ENCODE data around the gene KIF27. TPM values are rescaled to one million over a fixed set of nuclear protein-coding genes. Genes with fewer than 3 reads are reported as not detected.

The KIF27 gene
- polyA plus RNA-seq, 1 experiment: 2.1 TPM

DNA sequence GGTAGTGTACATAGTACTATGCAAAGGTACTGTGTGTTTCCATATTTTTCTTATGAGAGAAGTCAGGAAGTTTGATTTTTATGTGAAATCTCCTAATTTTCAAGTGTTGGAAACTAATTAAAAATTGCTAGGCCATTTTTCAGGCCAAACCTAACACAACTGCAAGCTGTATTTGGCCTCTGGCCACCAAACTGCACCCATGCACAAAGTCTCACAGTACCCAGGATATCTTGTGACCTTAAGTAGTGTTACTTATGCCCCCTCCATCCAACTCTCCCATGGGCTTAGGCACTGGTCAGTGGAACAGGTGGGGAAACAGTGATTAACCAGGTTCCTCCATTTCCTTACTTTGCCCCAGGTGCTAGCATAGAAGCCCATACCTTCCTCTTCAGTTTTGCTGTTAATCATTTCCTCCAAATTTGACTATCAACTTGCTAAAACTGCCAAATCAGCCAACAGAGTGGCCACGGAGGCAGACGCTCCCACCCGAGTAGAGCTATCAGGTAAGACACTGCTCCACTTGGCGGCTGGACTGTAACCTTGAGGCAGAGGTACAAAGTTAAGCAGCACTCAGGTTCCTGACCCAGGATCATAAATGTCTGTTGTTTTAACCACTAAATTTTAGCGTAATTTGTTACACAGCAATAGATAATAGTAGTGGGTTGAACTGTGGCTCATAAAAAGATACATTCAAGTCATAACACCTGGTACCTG, 19.5 kb upstream of the KIF27 start:
- TF ChIP-seq, protein P1, sequence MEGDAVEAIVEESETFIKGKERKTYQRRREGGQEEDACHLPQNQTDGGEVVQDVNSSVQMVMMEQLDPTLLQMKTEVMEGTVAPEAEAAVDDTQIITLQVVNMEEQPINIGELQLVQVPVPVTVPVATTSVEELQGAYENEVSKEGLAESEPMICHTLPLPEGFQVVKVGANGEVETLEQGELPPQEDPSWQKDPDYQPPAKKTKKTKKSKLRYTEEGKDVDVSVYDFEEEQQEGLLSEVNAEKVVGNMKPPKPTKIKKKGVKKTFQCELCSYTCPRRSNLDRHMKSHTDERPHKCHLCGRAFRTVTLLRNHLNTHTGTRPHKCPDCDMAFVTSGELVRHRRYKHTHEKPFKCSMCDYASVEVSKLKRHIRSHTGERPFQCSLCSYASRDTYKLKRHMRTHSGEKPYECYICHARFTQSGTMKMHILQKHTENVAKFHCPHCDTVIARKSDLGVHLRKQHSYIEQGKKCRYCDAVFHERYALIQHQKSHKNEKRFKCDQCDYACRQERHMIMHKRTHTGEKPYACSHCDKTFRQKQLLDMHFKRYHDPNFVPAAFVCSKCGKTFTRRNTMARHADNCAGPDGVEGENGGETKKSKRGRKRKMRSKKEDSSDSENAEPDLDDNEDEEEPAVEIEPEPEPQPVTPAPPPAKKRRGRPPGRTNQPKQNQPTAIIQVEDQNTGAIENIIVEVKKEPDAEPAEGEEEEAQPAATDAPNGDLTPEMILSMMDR (IDR thresholded peaks at IDR 0.05; ENCODE audit: low read depth, low read length): no peak
- ChIA-PET CTCF (interaction anchor here (0.6 to 2.9 kb wide), 3 partner anchors 372 to 375 kb away, joined by 3 to 10 read pairs (median 7); no protein-coding TSS in a partner anchor), POLR2A (no interaction called here)

DNA sequence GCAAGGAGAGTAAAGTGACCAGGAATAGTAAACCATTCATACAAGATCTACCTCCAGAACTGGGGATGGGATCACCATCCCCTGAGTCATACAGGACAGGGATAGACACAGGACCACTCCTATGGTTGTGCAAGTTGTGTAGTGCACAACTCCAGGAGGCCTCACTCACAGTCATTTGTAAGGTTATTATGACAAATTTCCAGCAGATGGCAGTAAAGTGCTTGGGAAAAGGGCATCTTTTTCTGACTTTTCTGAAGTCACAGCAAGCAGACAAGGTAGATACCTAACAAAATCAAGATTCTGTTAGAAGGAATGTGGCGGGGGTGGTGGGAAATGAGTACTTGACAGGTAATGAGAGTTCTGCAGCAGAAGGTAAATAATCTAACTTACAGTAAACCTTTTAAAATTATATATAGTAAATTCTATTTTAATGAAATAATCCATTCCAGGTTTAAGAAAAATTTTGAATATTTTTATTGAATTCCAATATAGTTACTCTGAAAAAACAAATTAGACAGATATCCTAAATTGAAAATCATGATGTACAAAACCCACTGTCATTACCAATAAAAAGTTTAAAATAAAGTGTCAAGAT, 16.7 kb upstream of the KIF27 start:
- DNase-seq (ENCODE audit: low read depth, low spot score): no peak
- POLR2A ChIA-PET: no interaction called here
- no peaks in the 10 kb centered on the region for H3K9me3 ChIP-seq (ENCODE audit: control insufficient read depth, insufficient read depth, low read length)
- TF ChIP-seq, protein P1 (IDR thresholded peaks at IDR 0.05; ENCODE audit: low read depth, low read length): peak; percentile 69
- no peak overlapping the region for H3K4me3 ChIP-seq (ENCODE audit: low read depth, low read length)
- no peak overlapping the region for H3K27ac ChIP-seq (ENCODE audit: low read depth, low read length)
- H3K27me3 ChIP-seq (ENCODE audit: control insufficient read depth, insufficient read depth, low read length): no peaks in the 10 kb centered on the region
- CTCF ChIA-PET: interaction anchor here (0.7 to 3.7 kb wide), 9 partner anchors 9 to 391 kb away, joined by 3 to 66 read pairs (median 6); partner anchors contain the start of gene KIF27

More for the DNA sequence above, 19.5 kb upstream of the KIF27 start:
- Histone ChIP-seq H3K27me3 (ENCODE audit: control insufficient read depth, insufficient read depth, low read length) (no peaks in the 10 kb centered on the region), H3K9me3 (ENCODE audit: control insufficient read depth, insufficient read depth, low read length) (no peaks in the 10 kb centered on the region), H3K4me3 (ENCODE audit: low read depth, low read length) (no peak overlapping the region), H3K27ac (ENCODE audit: low read depth, low read length) (no peak overlapping the region)
- no peak for DNase-seq (ENCODE audit: low read depth, low spot score)

DNA sequence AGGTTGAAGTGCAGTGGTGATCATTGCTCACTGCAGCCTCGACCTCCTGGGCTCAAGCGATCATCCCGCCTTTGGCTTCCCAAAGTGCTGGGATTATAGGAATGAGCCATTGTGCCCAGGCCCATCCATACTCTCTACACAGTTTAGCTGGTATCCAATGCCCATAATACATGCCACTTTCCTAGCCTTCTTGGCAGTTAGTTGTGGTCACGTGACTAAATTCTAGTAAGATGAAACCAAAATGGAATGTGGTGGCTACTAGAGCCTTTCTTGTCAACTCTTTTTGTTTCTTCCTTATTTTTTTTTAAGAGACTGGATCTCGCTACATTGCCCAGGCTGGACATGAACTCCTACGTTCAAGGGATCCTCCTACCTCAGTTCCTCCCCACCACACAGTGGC, 15.3 kb upstream of the KIF27 start:
- Histone ChIP-seq H3K4me3 (ENCODE audit: low read depth, low read length) (no peak overlapping the region), H3K27ac (ENCODE audit: low read depth, low read length) (no peak overlapping the region), H3K27me3 (ENCODE audit: control insufficient read depth, insufficient read depth, low read length) (no peaks in the 10 kb centered on the region), H3K9me3 (ENCODE audit: control insufficient read depth, insufficient read depth, low read length) (no peaks in the 10 kb centered on the region)
- CTCF ChIA-PET: interaction anchor here (0.6 to 3.7 kb wide), 9 partner anchors 14 to 382 kb away, joined by 3 to 66 read pairs (median 5); partner anchors contain the start of gene KIF27
- DNase-seq (ENCODE audit: low read depth, low spot score): no peak
- TF ChIP-seq, protein P1 (IDR thresholded peaks at IDR 0.05; ENCODE audit: low read depth, low read length): no peak
- POLR2A ChIA-PET: no interaction called here

DNA sequence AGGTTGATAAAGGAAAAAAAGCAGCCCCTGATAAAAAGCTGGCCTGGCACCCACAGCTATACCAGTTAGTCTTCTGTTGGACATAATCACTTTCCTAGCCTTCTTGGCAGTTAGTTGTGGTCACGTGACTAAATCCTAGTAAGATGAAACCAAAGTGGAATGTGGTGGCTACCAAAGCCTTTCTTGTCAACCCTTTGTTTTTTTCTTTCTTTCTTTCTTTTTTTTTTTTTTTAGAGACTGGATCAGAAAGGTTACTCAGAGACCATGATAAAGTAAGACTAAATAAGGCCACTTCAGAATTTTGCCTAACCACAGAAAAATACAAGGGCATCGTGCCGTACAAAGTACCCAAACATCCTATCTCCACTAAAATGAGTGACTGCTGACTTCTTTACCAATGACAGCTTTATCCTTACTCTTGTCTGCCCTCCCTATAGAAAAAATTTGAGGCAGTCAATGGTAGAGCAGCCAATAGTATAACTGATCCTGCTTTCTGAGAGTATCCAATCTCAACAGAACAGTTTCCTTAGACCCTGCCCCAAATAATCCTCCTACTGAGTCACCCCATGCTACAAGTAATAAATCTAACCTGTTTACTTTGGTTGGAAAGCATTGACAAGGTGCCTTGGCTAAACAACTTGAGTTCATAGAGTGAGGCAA, 14.2 kb upstream of the KIF27 start:
- no peak overlapping the region for H3K27ac ChIP-seq (ENCODE audit: low read depth, low read length)
- no peak overlapping the region for H3K4me3 ChIP-seq (ENCODE audit: low read depth, low read length)
- TF ChIP-seq, protein P1 (IDR thresholded peaks at IDR 0.05; ENCODE audit: low read depth, low read length): no peak
- no peaks in the 10 kb centered on the region for H3K9me3 ChIP-seq (ENCODE audit: control insufficient read depth, insufficient read depth, low read length)
- CTCF ChIA-PET: interaction anchor here (0.8 to 3.7 kb wide), 7 partner anchors 11 to 487 kb away, joined by 3 to 66 read pairs (median 4); partner anchors contain the start of gene KIF27
- H3K27me3 ChIP-seq (ENCODE audit: control insufficient read depth, insufficient read depth, low read length): no peaks in the 10 kb centered on the region
- DNase-seq (ENCODE audit: low read depth, low spot score): no peak
- POLR2A ChIA-PET: no interaction called here
